BLaER1 treated with 17β-estradiol and CSF1 and Interleukin-3, amounts not matched to agents 10 nM and 100 nM (cell line): Measurements from ENCODE around the gene MUCL3.
A peak's percentile ranks its signal among the peaks of the same experiment; 100 is the strongest.

Experiments
- H3K27ac ChIP-seq, 11 experiments: shearing (Covaris generic); formaldehyde crosslinking; 2 replicates each; pipeline ENCODE4 v1.8.1; 2022
- H3K27me3 ChIP-seq, 11 experiments: shearing (Covaris generic); formaldehyde crosslinking; 2 replicates each; pipeline ENCODE4 v1.8.1; 2022
- H3K36me3 ChIP-seq, 11 experiments: shearing (Covaris generic); formaldehyde crosslinking; 2 replicates each; pipeline ENCODE4 v1.8.1; 2022
- H3K4me1 ChIP-seq, 10 experiments: shearing (Covaris generic); formaldehyde crosslinking; 2 replicates each; pipeline ENCODE4 v1.8.1; 2022
- H3K4me2 ChIP-seq, 11 experiments: shearing (Covaris generic); formaldehyde crosslinking; 2 replicates each; pipeline ENCODE4 v1.8.1; 2022
- H3K4me3 ChIP-seq, 10 experiments: shearing (Covaris generic); formaldehyde crosslinking; 2 replicates each; pipeline ENCODE4 v1.8.1; 2022
- H3K9ac ChIP-seq, 11 experiments: shearing (Covaris generic); formaldehyde crosslinking; 2 replicates each; pipeline ENCODE4 v1.8.1; 2022
- H3K9me3 ChIP-seq, 11 experiments: shearing (Covaris generic); formaldehyde crosslinking; replicated peaks in 1 of 11; 2 replicates each; pipeline ENCODE4 v1.8.1; 2022
- H4K20me1 ChIP-seq, 11 experiments: shearing (Covaris generic); formaldehyde crosslinking; 2 replicates each; pipeline ENCODE4 v1.8.1; 2022
- Cebpa-rat ChIP-seq, 11 experiments: shearing (Covaris generic); IDR thresholded peaks; 2 replicates each; pipeline ENCODE4 v1.8.1; 2022

Gene MUCL3

GRCh38 chr6:30974490-30975252, 33.9 kb downstream of the MUCL3 start:
- no peak for TF ChIP-seq Cebpa-rat (IDR thresholded peaks at IDR 0.05)
- Histone ChIP-seq H3K4me3 (no peak overlapping the region), H4K20me1 (no peaks in the 10 kb centered on the region), H3K9me3 (no peaks in the 10 kb centered on the region), H3K9ac (no peak overlapping the region), H3K4me2 (no peak overlapping the region), H3K4me1 (peaks cover 0 to 17% (median 7%) of the 10 kb centered on the region in 10 experiments; a peak in 16 of 20 replicates), H3K27ac (no peak overlapping the region), H3K27me3 (no peaks in the 10 kb centered on the region; a peak in 3 of 22 replicates), H3K36me3 (no peaks in the 10 kb centered on the region)

- TF ChIP-seq Cebpa-rat (IDR thresholded peaks at IDR 0.05) = no peak
- H3K9me3 ChIP-seq = no peaks in the 10 kb centered on the region
- H3K27me3 ChIP-seq = no peaks in the 10 kb centered on the region; a peak in 3 of 22 replicates
- H4K20me1 ChIP-seq = no peaks in the 10 kb centered on the region
- no peak overlapping the region for H3K9ac ChIP-seq
- H3K4me2 ChIP-seq = peak overlapping the region in 9 of 11 experiments; percentile 5 to 46 (median 30); a peak in 11 of 22 replicates
- peaks cover 0 to 18% (median 5%) of the 10 kb centered on the region in 10 experiments; a peak in 12 of 20 replicates for H3K4me1 ChIP-seq
- H3K27ac ChIP-seq = no peak overlapping the region
- no peaks in the 10 kb centered on the region for H3K36me3 ChIP-seq
- H3K4me3 ChIP-seq = no peak overlapping the region
Observed at GRCh38 chr6:30979141-30979540, 38.4 kb downstream of the MUCL3 start.

GRCh38 chr6:30979690-30980089, 38.9 kb downstream of the MUCL3 start:
- Histone ChIP-seq H3K9ac (no peak overlapping the region), H3K27me3 (no peaks in the 10 kb centered on the region; a peak in 3 of 22 replicates), H3K27ac (no peak overlapping the region), H3K4me1 (peaks cover 0 to 18% (median 5%) of the 10 kb centered on the region in 10 experiments; a peak in 12 of 20 replicates), H3K36me3 (no peaks in the 10 kb centered on the region), H3K9me3 (no peaks in the 10 kb centered on the region), H3K4me2 (no peak overlapping the region), H3K4me3 (no peak overlapping the region), H4K20me1 (no peaks in the 10 kb centered on the region)
- no peak for TF ChIP-seq Cebpa-rat (IDR thresholded peaks at IDR 0.05)

GRCh38 chr6:30981942-30982772, 41.4 kb downstream of the MUCL3 start:
- Histone ChIP-seq H3K4me2 (0 out of 22 replicates have a peak overlapping the region, but pooled peaks of 1 of the 11 experiments have one; percentile 5), H4K20me1 (no peaks in the 10 kb centered on the region), H3K9me3 (no peaks in the 10 kb centered on the region), H3K4me3 (no peak overlapping the region), H3K27ac (no peak overlapping the region), H3K9ac (no peak overlapping the region), H3K4me1 (peaks cover 0 to 18% (median 5%) of the 10 kb centered on the region in 10 experiments; a peak in 12 of 20 replicates), H3K27me3 (no peaks in the 10 kb centered on the region; a peak in 2 of 22 replicates), H3K36me3 (no peaks in the 10 kb centered on the region)
- TF ChIP-seq Cebpa-rat (IDR thresholded peaks at IDR 0.05) = no peak

GRCh38 chr6:30983439-30983838, 42.7 kb downstream of the MUCL3 start, which contains the start of gene MUC21:
MUC21 (plus strand) TSS chr6:30983718; CDS start chr6:30983959, 241 bp downstream.
- H3K27ac ChIP-seq = no peak within 1 kb of the TSS
- H3K4me2 ChIP-seq = no peak within 1 kb of the TSS
- no peaks in the 10 kb centered on the region for H3K9me3 ChIP-seq
- TF ChIP-seq Cebpa-rat (IDR thresholded peaks at IDR 0.05) = no peak
- no peak within 1 kb of the TSS for H3K4me3 ChIP-seq
- H3K27me3 ChIP-seq = no peaks in the 10 kb centered on the region; a peak in 2 of 22 replicates
- H4K20me1 ChIP-seq = no peaks in the 10 kb centered on the region
- peaks cover 0 to 13% (median 5%) of the 10 kb centered on the region in 10 experiments; a peak in 12 of 20 replicates for H3K4me1 ChIP-seq
- H3K9ac ChIP-seq = no peak within 1 kb of the TSS
- no peaks in the 10 kb centered on the region for H3K36me3 ChIP-seq

GRCh38 chr6:30985490-30985889, 44.7 kb downstream of the MUCL3 start:
- no peak overlapping the region for H3K4me3 ChIP-seq
- no peaks in the 10 kb centered on the region for H3K36me3 ChIP-seq
- peaks cover 0 to 3% (median 0%) of the 10 kb centered on the region in 10 experiments; a peak in 3 of 20 replicates for H3K4me1 ChIP-seq
- H4K20me1 ChIP-seq = no peaks in the 10 kb centered on the region
- no peak overlapping the region for H3K9ac ChIP-seq
- H3K4me2 ChIP-seq = no peak overlapping the region
- H3K27ac ChIP-seq = no peak overlapping the region
- H3K9me3 ChIP-seq = no peaks in the 10 kb centered on the region
- H3K27me3 ChIP-seq = no peaks in the 10 kb centered on the region
- no peak for TF ChIP-seq Cebpa-rat (IDR thresholded peaks at IDR 0.05)

- no peak overlapping the region for H3K27ac ChIP-seq
- H3K4me1 ChIP-seq = peaks cover 0 to 9% (median 5%) of the 10 kb centered on the region in 10 experiments; a peak in 7 of 20 replicates
- no peak overlapping the region for H3K9ac ChIP-seq
- H3K4me3 ChIP-seq = no peak overlapping the region
- H3K9me3 ChIP-seq = 0 out of 22 replicates have a peak, but pooled peaks cover 0 to 5% (median 0%) of the 10 kb centered on the region in 11 experiments
- no peaks in the 10 kb centered on the region for H3K27me3 ChIP-seq
- no peak for TF ChIP-seq Cebpa-rat (IDR thresholded peaks at IDR 0.05)
- no peak overlapping the region for H3K4me2 ChIP-seq
- H3K36me3 ChIP-seq = no peaks in the 10 kb centered on the region
- H4K20me1 ChIP-seq = no peaks in the 10 kb centered on the region
Observed at GRCh38 chr6:30987304-30987703, 46.5 kb downstream of the MUCL3 start.

GRCh38 chr6:30988209-30988825, 47.5 kb downstream of the MUCL3 start:
- H3K36me3 ChIP-seq = no peaks in the 10 kb centered on the region
- no peak overlapping the region for H3K9ac ChIP-seq
- H3K4me3 ChIP-seq = no peak overlapping the region
- H3K4me1 ChIP-seq = peaks cover 0 to 9% (median 5%) of the 10 kb centered on the region in 10 experiments; a peak in 7 of 20 replicates
- H3K9me3 ChIP-seq = 0 out of 22 replicates have a peak, but pooled peaks cover 0 to 5% (median 0%) of the 10 kb centered on the region in 11 experiments
- H3K4me2 ChIP-seq = no peak overlapping the region
- H3K27ac ChIP-seq = no peak overlapping the region
- TF ChIP-seq Cebpa-rat (IDR thresholded peaks at IDR 0.05) = no peak
- no peaks in the 10 kb centered on the region for H3K27me3 ChIP-seq
- H4K20me1 ChIP-seq = no peaks in the 10 kb centered on the region
